Suppressor macrophage treated with lipopolysaccharide for 1 hour (primary cell): Measurements from ENCODE around the gene SLC25A14.
"Not testable (repeated sequence)": the region's sequence is repeated elsewhere in the genome, so short reads cannot be mapped to it uniquely, and the experiment has no call there.

Experiments
- DNase-seq, 3 donors: peaks; one replicate each; pipeline ENCODE4 v3.0.0-alpha.2; 2020 to 2022

Gene SLC25A14

GRCh38 chrX:130339408-130340222 is at the start of gene SLC25A14:
Gene SLC25A14 (plus strand): TSS chrX:130339919. CDS start chrX:130340279, 360 bp downstream.
- DNase-seq: peak; percentile 71 to 73 (median 73)

- DNase-seq: no peak
These were observed 44.0 kb upstream of the SLC25A14 start for GRCh38 chrX:130295519-130296296.

GRCh38 chrX:130296297-130296678 is 43.4 kb upstream of the SLC25A14 start:
- DNase-seq: no peak

- DNase-seq: no peak
These were observed 43.0 kb upstream of the SLC25A14 start for GRCh38 chrX:130296743-130297142.

- no peak for DNase-seq
These were observed 40.3 kb upstream of the SLC25A14 start for GRCh38 chrX:130299279-130300009.

- DNase-seq: no peak
These were observed 39.8 kb upstream of the SLC25A14 start for GRCh38 chrX:130300010-130300282.

GRCh38 chrX:130301405-130301804 is 38.3 kb upstream of the SLC25A14 start:
- DNase-seq: no peak

GRCh38 chrX:130301977-130302376 is 37.7 kb upstream of the SLC25A14 start:
- DNase-seq: no peak

GRCh38 chrX:130304587-130305368 is 34.9 kb upstream of the SLC25A14 start:
- DNase-seq: no peak

GRCh38 chrX:130319886-130320285 is 19.8 kb upstream of the SLC25A14 start:
- DNase-seq: peak in 1 of 3 donors; percentile 6

GRCh38 chrX:130321550-130321949 is 18.2 kb upstream of the SLC25A14 start:
- no peak for DNase-seq

GRCh38 chrX:130330146-130330545 is 9.6 kb upstream of the SLC25A14 start:
- no peak for DNase-seq

- DNase-seq: peak in 2 of 3 donors; percentile 14 to 24
These were observed 9.0 kb upstream of the SLC25A14 start for GRCh38 chrX:130330706-130331105.

- DNase-seq: no peak
These were observed 3.2 kb upstream of the SLC25A14 start for GRCh38 chrX:130336531-130336930.

- not testable (repeated sequence) for DNase-seq
These were observed 850 bp upstream of the SLC25A14 start for GRCh38 chrX:130338869-130339268.

GRCh38 chrX:130340271-130340670 is 552 bp downstream of the SLC25A14 start:
- no peak for DNase-seq

GRCh38 chrX:130343411-130343810 is 3.7 kb downstream of the SLC25A14 start:
- DNase-seq: no peak

- no peak for DNase-seq
These were observed 7.6 kb downstream of the SLC25A14 start for GRCh38 chrX:130347321-130347720.

GRCh38 chrX:130351567-130351966 is 11.8 kb downstream of the SLC25A14 start:
- no peak for DNase-seq

GRCh38 chrX:130352050-130352449 is 12.3 kb downstream of the SLC25A14 start:
- DNase-seq: not testable (repeated sequence)

- DNase-seq: no peak
These were observed 36.4 kb downstream of the SLC25A14 start for GRCh38 chrX:130376077-130376476.

GRCh38 chrX:130378024-130378669 is 38.4 kb downstream of the SLC25A14 start:
- no peak for DNase-seq
